ENCODE results near the gene HOOK2. TPM values are rescaled to one million over a fixed set of nuclear protein-coding genes. Genes with fewer than 3 reads are reported as not detected.

Gene HOOK2
- total and polyA plus RNA-seq, 2 experiments from 2014 or later = 56.9 to 86.4 TPM

DNA sequence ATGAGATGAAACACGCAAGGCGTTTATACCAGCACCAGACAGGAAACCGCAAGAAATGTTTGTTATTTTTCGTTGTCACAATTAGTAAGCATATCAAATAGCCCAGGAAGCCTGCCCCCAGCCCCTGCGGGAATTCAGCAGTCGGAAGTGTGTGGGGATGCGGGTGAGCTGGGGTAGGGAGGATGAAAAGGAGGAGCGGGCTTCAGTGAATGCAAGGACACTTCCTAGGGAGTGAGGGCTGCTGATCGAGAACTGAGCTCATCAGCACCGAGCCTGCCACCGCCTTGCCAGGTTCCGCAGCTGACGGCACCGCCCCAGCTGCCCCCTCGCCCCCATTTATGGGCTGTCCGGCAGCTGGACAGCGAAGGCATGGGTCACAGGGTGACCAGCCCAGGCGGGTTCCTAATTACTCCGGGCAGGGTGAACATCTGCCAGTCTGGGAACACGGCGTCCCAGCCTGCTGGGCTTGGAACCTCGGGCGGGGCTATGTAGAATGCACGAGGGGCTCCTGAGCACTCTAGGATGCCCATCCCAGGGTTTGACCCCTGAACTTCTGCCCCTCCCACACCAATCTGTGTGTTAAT lies 25.3 kb downstream of the HOOK2 start:
- Mint-ChIP-seq H3K27ac (no peak overlapping the region), H3K4me1 (peaks cover 14% of the 10 kb centered on the region; the same call in 2 of the 3 replicates), H3K27me3 (ENCODE audit: insufficient read depth, low read depth, poor library complexity) (peaks cover 18% of the 10 kb centered on the region), H3K4me3 (no peak overlapping the region; the same call in 2 of the 3 replicates), H3K9me3 (no peaks in the 10 kb centered on the region), H3K36me3 (ENCODE audit: low read depth) (peaks cover 32% of the 10 kb centered on the region)
- no peak for ATAC-seq
- peak; percentile 42 for DNase-seq (ENCODE audit: low spot score)
- Histone ChIP-seq H3K4me2 (no peak overlapping the region), H3K27ac (ENCODE audit: low read depth) (no peak overlapping the region), H3K4me3 (no peak overlapping the region), H3K79me2 (replicated peaks; ENCODE audit: insufficient read depth) (no peaks in the 10 kb centered on the region), H3F3A (replicated peaks; ENCODE audit: low read depth) (no peaks in the 10 kb centered on the region), H3K9me2 (ENCODE audit: insufficient read depth) (no peaks in the 10 kb centered on the region), H3K4me1 (ENCODE audit: insufficient read depth) (no peaks in the 10 kb centered on the region; the same call in 1 of the 2 replicates), H4K20me1 (replicated peaks; ENCODE audit: insufficient read depth) (no peaks in the 10 kb centered on the region; the same call in 1 of the 2 replicates), H2AFZ (0 out of 2 replicates have a peak overlapping the region, but pooled peaks have one; percentile 18), H3K36me3 (ENCODE audit: insufficient read depth) (no peaks in the 10 kb centered on the region), H3K27me3 (ENCODE audit: insufficient read depth) (peaks cover 11% of the 10 kb centered on the region; the same call in 1 of the 2 replicates)
- TF ChIP-seq CREB1 (CRISPR knock-in tag; IDR thresholded peaks at IDR 0.05; ENCODE audit: low read depth) (no peak), EZH2phosphoT487 (IDR thresholded peaks at IDR 0.05; ENCODE audit: unreplicated experiment) (no peak), NANOG (IDR thresholded peaks at IDR 0.05; ENCODE audit: borderline replicate concordance) (no peak), ZNF331 (CRISPR knock-in tag; IDR thresholded peaks at IDR 0.05; ENCODE audit: low read depth) (no peak)

GRCh38 chr19:12748489-12748888 lies 26.9 kb downstream of the HOOK2 start:
- no peak overlapping the region; the same call in 2 of the 3 replicates for H3K4me3 Mint-ChIP-seq
- Histone ChIP-seq H3K4me1 (ENCODE audit: insufficient read depth) (no peaks in the 10 kb centered on the region; the same call in 1 of the 2 replicates), H2AFZ (no peak overlapping the region), H3K79me2 (replicated peaks; ENCODE audit: insufficient read depth) (no peaks in the 10 kb centered on the region), H3K4me3 (no peak overlapping the region), H3K4me2 (no peak overlapping the region), H3K36me3 (ENCODE audit: insufficient read depth) (no peaks in the 10 kb centered on the region), H3K9me2 (ENCODE audit: insufficient read depth) (no peaks in the 10 kb centered on the region), H3K27ac (ENCODE audit: low read depth) (no peak overlapping the region), H4K20me1 (replicated peaks; ENCODE audit: insufficient read depth) (no peaks in the 10 kb centered on the region; the same call in 1 of the 2 replicates), H3F3A (replicated peaks; ENCODE audit: low read depth) (no peaks in the 10 kb centered on the region), H3K27me3 (ENCODE audit: insufficient read depth) (peaks cover 8% of the 10 kb centered on the region; the same call in 1 of the 2 replicates)
- peaks cover 14% of the 10 kb centered on the region; the same call in 2 of the 3 replicates for H3K4me1 Mint-ChIP-seq
- peaks cover 13% of the 10 kb centered on the region for H3K27me3 Mint-ChIP-seq (ENCODE audit: insufficient read depth, low read depth, poor library complexity)
- ATAC-seq = peak; percentile 14
- no peak overlapping the region for H3K27ac Mint-ChIP-seq
- H3K36me3 Mint-ChIP-seq (ENCODE audit: low read depth) = peaks cover 40% of the 10 kb centered on the region
- DNase-seq (ENCODE audit: low spot score) = no peak
- no peaks in the 10 kb centered on the region for H3K9me3 Mint-ChIP-seq
- TF ChIP-seq CREB1 (CRISPR knock-in tag; IDR thresholded peaks at IDR 0.05; ENCODE audit: low read depth) = no peak
- TF ChIP-seq EZH2phosphoT487 (IDR thresholded peaks at IDR 0.05; ENCODE audit: unreplicated experiment) = no peak
- no peak for TF ChIP-seq EZH2 (IDR thresholded peaks at IDR 0.05; ENCODE audit: low read depth, unreplicated experiment)
- TF ChIP-seq ZNF331 (CRISPR knock-in tag; IDR thresholded peaks at IDR 0.05; ENCODE audit: low read depth) = no peak
- TF ChIP-seq STAT1 (IDR thresholded peaks at IDR 0.05; ENCODE audit: unreplicated experiment) = no peak
- TF ChIP-seq, protein P1, sequence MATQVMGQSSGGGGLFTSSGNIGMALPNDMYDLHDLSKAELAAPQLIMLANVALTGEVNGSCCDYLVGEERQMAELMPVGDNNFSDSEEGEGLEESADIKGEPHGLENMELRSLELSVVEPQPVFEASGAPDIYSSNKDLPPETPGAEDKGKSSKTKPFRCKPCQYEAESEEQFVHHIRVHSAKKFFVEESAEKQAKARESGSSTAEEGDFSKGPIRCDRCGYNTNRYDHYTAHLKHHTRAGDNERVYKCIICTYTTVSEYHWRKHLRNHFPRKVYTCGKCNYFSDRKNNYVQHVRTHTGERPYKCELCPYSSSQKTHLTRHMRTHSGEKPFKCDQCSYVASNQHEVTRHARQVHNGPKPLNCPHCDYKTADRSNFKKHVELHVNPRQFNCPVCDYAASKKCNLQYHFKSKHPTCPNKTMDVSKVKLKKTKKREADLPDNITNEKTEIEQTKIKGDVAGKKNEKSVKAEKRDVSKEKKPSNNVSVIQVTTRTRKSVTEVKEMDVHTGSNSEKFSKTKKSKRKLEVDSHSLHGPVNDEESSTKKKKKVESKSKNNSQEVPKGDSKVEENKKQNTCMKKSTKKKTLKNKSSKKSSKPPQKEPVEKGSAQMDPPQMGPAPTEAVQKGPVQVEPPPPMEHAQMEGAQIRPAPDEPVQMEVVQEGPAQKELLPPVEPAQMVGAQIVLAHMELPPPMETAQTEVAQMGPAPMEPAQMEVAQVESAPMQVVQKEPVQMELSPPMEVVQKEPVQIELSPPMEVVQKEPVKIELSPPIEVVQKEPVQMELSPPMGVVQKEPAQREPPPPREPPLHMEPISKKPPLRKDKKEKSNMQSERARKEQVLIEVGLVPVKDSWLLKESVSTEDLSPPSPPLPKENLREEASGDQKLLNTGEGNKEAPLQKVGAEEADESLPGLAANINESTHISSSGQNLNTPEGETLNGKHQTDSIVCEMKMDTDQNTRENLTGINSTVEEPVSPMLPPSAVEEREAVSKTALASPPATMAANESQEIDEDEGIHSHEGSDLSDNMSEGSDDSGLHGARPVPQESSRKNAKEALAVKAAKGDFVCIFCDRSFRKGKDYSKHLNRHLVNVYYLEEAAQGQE (IDR thresholded peaks at IDR 0.05; ENCODE audit: unreplicated experiment) = no peak
- no peak for TF ChIP-seq ZNF462 (CRISPR knock-in tag; IDR thresholded peaks at IDR 0.05)
- TF ChIP-seq ZNF114 (CRISPR knock-in tag; IDR thresholded peaks at IDR 0.05) = no peak
- TF ChIP-seq POLR2AphosphoS5 (IDR thresholded peaks at IDR 0.05; ENCODE audit: low read depth) = no peak
